Femur (tissue), 1 donor: ENCODE measurements around the gene PTRHD1.
"Not testable (repeated sequence)": the region's sequence is repeated elsewhere in the genome, so short reads cannot be mapped to it uniquely, and the experiment has no call there.

Experiments used
- DNase-seq: peaks from one replicate; pipeline ENCODE4 v3.0.0-alpha.2; 2017

PTRHD1 gene

GRCh38 chr2:24805811-24806660, 12.8 kb upstream of the PTRHD1 start:
- DNase-seq = not testable (repeated sequence)

DNA sequence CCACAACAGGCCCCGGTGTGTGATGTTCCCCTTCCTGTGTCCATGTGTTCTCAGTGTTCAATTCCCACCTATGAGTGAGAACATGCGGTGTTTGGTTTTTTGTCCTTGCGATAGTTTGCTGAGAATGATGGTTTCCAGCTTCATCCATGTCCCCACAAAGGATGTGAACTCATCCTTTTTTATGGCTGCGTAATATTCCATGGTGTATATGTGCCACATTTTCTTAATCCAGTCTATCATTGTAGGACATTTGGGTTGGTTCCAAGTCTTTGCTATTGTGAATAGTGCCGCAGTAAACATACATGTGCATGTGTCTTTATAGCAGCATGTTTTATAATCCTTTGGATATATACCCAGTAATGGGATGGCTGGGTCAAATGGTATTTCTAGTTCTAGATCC, 7.3 kb upstream of the PTRHD1 start:
- DNase-seq = not testable (repeated sequence)

DNA sequence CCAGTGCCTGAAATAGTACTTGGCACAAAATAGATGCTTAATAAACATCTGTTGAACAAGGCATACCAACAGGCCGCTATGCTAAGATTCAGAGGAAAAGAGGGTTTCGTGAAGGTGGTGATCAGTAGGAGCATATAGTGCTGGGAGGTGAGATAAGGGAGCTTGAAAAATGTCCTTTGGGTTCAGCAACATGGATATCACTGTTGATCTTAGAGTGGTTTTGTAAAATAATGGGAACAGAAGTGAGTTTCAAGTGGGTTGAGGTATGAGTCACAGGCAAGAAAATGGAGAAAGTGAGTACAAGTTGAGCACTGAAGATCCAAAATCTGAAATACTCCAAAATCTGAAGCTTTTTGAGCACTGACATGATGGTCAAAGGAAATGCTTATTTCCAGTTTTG, 4.5 kb upstream of the PTRHD1 start:
- no peak for DNase-seq

- DNase-seq = no peak
Observed at GRCh38 chr2:24793761-24794435, 707 bp upstream of the PTRHD1 start.

DNA sequence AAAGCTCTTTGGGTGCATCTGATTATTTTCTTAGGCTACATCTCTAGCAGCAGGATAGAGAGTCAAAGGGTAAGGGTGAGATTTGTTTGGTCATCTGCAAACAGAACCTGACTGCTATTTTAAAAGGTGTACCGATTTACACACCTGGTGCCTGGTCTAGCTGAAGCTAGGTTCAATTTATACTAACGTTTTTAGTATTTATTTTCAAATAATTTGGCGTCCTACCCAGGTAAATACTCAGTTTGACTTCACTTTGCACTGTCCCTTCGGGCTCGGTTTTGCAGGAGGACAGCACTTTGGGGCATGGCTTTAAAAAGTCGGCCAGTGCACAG, 683 bp downstream of the PTRHD1 start:
- no peak for DNase-seq

DNA sequence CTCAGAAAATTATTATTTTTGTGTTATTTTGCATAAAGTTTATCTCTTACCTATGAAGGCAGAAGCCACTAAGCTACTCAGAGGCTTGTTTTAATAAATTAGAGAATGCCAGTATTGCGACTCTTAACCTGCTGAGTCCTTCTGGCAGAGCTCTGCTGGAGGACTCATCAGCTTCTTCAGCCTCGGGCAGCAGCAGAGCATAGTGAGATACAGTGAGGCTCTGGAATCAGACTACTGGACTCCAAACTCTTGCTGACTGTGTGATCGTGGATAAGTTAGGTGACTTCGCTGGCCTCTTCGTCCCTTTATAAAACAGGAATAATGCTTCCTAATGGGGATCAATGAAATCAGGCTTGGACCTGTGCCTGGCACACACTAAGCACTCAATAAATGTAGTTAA, 1.7 kb downstream of the PTRHD1 start:
- no peak for DNase-seq

GRCh38 chr2:24788816-24789215, 4.4 kb downstream of the PTRHD1 start:
- no peak for DNase-seq

GRCh38 chr2:24787532-24787931, 5.7 kb downstream of the PTRHD1 start:
- DNase-seq = no peak

DNA sequence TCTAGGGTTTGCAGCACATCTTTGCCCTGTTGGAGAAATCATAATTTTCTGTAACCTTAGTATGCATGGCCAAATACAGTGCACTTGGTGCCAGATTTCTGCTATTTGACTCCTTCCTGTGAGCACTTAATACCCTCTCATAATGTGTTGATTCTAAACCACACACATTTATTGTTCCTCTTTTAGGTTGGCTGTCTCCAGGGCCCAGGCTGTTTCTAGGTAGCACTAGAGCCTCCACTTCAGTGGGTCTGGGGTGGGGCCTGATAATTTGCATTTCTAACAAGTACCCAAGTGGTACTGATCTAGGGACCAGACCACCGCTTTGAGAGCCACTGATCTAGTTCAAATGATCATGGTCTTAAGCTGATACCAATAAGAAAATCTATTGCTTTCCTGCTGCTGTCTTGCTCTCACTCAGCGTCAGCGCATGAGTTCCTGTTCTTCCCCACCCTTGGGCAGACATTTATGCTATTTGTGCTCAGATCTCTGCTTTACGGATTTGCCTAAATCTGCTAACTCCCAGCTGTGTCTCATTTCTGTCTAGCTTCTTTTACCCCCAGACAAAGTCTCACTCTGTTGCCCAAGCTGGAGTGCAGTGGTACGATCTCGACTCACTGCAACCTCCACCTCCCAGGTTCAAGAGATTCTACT, 7.4 kb downstream of the PTRHD1 start:
- no peak for DNase-seq

DNA sequence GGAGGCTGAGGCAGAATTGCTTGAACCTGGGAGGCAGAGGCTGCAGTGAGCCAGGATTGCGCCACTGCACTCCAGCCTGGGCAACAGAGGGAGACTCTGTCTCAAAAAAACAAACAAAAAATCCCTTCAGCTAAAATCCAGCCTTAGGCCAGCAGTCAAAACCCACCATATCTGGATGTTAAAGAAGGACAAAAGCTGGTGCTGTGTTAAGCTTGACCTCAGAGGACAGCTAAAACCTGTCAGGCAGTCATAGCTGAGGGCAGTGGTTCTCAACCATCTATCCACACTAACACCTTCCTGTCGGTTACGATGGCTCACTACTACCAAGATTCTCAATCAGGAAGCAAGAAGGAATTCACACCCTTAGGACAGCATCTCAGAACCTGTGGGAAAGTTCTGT, 9.6 kb downstream of the PTRHD1 start:
- no peak for DNase-seq

GRCh38 chr2:24779116-24779515, 14.1 kb downstream of the PTRHD1 start:
- no peak for DNase-seq

GRCh38 chr2:24774373-24774772, 18.8 kb downstream of the PTRHD1 start:
- DNase-seq = no peak

DNA sequence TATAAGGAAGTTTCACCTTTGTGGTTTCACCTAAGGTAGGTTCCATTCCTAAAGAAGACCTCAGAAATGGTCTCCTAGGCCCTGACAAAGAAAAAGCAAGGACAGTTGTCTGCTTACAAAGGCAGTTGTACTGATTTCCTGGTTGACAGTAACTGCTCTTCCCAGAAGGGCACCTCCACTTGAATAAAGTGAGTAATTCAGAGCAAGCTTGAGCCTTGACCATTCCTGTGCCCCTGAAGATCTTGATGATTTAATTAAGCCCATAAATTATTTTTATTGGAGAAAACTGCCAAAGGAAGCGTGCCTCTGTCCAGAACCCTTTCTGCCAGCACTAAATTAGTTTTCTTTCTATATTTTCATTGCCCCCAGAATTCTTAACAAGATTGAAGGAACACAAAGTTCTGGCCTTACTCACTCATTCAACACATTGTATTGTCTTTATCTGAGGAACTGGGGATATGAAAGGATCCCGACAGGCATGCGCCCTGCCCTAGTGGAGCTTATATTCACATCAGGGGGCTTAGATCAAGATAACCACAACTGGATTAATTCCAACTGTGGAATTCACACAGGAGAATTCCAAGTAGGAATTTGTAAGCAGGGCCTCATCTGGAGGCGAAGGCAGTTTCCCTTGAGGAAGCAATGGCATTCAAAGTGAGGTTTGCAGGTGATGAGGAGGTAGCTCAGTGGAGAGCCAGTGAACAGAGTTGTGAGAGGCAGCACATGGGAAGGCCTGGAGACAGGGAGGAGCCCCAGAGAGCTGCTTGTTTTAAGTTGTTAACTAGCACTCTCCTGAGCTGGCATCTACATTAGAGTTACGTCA, 21.2 kb downstream of the PTRHD1 start:
- no peak for DNase-seq

DNA sequence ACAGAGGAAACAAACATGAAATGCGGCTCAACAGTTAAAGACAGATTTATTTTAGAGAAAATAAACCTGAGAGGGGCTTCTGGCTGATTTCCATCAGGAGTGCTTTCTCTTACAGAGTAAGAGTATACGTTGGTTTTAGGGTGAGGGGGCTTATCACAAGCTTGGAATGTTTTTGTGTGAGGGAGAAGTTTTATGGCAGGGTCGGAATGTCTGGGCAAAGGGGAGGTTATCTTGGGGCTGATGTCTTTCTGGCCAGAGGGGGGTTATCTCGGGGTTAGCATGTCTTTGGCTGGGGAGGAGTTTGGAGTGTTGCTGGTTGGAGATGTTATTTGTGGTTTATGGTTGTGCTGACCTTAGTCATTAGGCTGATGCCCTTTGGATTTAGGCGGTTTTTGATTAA, 22.1 kb downstream of the PTRHD1 start:
- DNase-seq = no peak

DNA sequence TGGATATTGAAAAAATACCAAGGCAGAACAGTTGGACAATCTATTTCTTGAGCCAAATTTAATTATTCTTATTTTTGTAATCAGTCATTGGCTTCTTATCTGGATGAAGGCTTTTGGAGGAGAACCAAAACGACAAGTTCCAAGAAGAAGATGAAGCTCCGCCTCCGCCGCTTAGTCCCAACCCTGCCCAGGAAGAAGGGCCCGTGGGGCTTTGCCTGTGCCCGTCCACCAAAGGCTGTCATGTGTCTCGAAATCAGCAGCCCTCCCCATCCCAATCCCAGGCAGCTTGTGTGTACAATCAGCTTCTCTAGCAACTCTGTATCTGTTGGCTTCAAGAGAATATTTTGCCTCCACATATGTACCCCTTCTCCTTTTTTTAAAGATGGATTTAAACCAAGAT, 24.6 kb downstream of the PTRHD1 start:
- no peak for DNase-seq

DNA sequence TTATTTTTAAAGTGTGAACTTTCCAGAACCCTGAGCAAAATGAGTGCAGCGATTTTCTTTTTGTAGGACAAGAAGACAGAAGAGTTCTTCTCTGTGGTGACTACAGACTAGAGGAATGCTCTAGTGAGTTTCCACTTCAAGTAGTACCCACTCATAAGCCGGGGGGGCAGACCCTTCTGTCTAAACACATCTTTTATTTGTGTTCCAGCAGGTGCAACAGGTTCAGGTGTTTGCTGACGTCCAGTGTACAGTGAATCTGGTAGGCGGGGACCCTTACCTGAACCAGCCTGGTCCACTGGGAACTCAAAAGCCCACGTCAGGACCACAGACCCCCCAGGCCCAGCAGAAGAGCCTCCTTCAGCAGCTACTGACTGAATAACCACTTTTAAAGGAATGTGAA, 25.2 kb downstream of the PTRHD1 start:
- DNase-seq = no peak

- DNase-seq = peak; percentile 44
Observed at GRCh38 chr2:24766609-24767008, 26.6 kb downstream of the PTRHD1 start.

GRCh38 chr2:24763843-24764242, 29.3 kb downstream of the PTRHD1 start:
- DNase-seq = no peak

DNA sequence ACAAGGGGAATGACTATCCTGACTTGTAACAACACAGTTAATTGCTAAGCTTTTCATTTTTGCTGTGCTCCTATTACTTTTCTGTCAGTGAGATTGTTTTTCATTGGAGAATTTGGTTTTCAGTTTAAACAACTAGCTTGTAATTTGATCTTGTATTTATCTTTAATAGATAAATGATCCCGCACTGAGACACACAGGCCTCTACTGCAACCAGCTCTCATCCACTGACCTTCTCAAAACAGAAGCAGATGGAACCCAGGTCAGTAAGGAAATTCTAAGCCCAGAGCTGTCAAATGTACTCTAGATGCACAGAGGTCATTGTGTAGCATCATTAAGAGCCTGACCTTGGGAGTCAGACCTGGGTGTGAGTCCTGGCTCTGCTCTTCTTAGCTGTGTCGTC, 30.7 kb downstream of the PTRHD1 start:
- DNase-seq = no peak

DNA sequence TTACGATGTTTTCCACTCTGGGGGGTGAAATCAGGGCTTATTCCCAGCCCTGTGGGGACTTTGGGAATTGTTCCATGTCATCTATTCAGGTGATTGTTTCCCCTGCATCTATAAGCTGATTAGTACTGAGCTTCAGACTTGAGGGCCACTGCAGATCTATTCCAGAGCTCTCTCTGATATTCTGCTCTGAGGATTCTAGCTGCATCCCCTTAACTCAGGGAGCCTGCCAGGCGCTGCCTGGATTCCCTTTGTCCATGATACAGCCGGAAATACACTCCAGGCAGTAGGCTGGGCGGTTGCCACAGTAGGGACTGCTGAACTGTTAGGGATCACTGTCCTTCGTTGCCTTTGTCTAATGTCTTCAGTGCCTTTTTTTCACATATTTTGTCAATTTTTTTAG, 31.3 kb downstream of the PTRHD1 start:
- DNase-seq = no peak

DNA sequence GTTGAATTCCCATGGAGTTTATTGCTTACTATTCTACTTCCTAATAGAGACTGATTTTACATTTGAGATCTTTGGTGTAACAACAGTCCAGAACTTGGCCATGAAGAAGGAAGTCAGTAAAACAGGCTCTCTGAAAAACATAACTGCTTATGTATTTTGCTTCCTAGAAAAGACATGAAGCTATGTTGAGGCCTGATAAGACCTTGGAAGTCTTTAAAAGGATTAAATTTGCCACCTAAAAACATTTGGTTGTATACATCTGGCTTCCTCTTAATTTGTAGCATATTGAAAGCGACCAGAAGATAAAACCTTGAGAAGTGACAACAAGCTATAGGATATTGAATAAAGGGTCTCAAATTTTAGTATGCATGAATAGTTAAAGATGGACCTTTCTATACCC, 36.4 kb downstream of the PTRHD1 start:
- no peak for DNase-seq

DNA sequence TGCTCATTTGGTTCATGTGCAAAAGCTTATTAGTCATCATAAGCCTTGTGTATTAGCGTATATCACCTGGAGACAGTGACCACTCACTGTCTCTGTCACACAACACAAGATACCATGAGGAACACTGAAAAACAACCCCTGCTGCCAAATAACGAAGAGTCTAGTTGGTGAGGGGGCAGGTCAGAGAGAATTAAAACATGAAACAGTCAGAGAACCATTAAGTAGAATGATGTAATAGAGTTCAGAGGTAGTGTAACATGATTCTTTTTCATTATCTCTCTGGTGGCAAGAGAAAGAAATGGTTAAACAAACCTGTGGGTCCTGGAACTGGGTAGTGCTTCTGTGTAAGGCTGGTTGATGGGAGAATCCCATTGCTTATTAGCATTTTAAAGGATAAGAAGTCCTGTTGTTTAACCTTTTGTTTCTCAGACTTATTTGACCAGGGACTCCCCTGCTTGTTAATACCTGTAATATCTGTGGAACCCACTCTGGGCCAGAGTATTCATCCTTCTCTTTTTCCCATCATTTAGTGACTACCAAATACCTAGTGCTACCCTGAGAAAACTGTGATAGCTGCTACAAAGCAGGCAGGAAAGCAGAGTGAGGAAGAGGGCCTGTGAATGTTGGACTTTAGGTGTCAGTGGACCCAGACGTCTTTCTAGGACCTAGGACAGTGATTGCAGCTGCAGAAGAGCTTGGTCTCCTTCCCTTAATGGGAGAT, 38.0 kb downstream of the PTRHD1 start:
- no peak for DNase-seq
